ENCODE data around the gene NR3C2. TPM values are rescaled to one million over a fixed set of nuclear protein-coding genes. Genes with fewer than 3 reads are reported as not detected.

NR3C2 gene
- total and polyA plus RNA-seq, 8 donors: 2.0 to 36.4 (median 16.9) TPM

GRCh38 chr4:148159793-148160192, 282.4 kb downstream of the NR3C2 start:
- no peaks in the 10 kb centered on the region for H3K27me3 ChIP-seq
- no peak overlapping the region for H3K27ac ChIP-seq
- H3K9me3 ChIP-seq: no peaks in the 10 kb centered on the region
- intact Hi-C loops (cut with DNase I; ENCODE audit: low total_unique reads): no loop called here
- WGBS, 5 donors: 33 to 59% (median 50%) methylated on average over 1 of the region's 1 CpG
- no peak for TF ChIP-seq CTCF (IDR thresholded peaks at IDR 0.05)
- TF ChIP-seq POLR2AphosphoS5 (IDR thresholded peaks at IDR 0.05): no peak
- no peak for TF ChIP-seq EP300 (IDR thresholded peaks at IDR 0.05)
- DNase-seq: no peak
- peaks cover 0 to 15% (median 3%) of the 10 kb centered on the region in 4 donors for H3K4me1 ChIP-seq
- no peaks in the 10 kb centered on the region for H3K36me3 ChIP-seq
- H3K4me3 ChIP-seq: no peak overlapping the region

GRCh38 chr4:148154769-148155168, 287.4 kb downstream of the NR3C2 start:
- TF ChIP-seq POLR2AphosphoS5 (IDR thresholded peaks at IDR 0.05): no peak
- no peak for TF ChIP-seq CTCF (IDR thresholded peaks at IDR 0.05)
- no peak for TF ChIP-seq EP300 (IDR thresholded peaks at IDR 0.05)
- no peak for TF ChIP-seq POLR2A (IDR thresholded peaks at IDR 0.05)
- DNase-seq: no peak
- Histone ChIP-seq H3K27ac (no peak overlapping the region), H3K4me1 (no peaks in the 10 kb centered on the region), H3K9me3 (no peaks in the 10 kb centered on the region), H3K4me3 (no peak overlapping the region), H3K36me3 (peaks cover 0 to 35% (median 15%) of the 10 kb centered on the region in 4 donors), H3K27me3 (no peaks in the 10 kb centered on the region)
- intact Hi-C loops (cut with DNase I; ENCODE audit: low total_unique reads): no loop called here
- 69 to 80% (median 75%) methylated on average over 6 of the region's 6 CpGs for WGBS, 5 donors

GRCh38 chr4:148152868-148153625, 289.2 kb downstream of the NR3C2 start:
- H3K27ac ChIP-seq: no peak overlapping the region
- TF ChIP-seq POLR2AphosphoS5 (IDR thresholded peaks at IDR 0.05): no peak
- TF ChIP-seq POLR2A (IDR thresholded peaks at IDR 0.05): no peak
- TF ChIP-seq CTCF (IDR thresholded peaks at IDR 0.05): no peak
- no peak for TF ChIP-seq EP300 (IDR thresholded peaks at IDR 0.05)
- no peaks in the 10 kb centered on the region for H3K4me1 ChIP-seq
- H3K27me3 ChIP-seq: no peaks in the 10 kb centered on the region
- H3K4me3 ChIP-seq: no peak overlapping the region
- WGBS, 5 donors: 95 to 99% (median 96%) methylated on average over 4 of the region's 4 CpGs
- no peaks in the 10 kb centered on the region for H3K9me3 ChIP-seq
- H3K36me3 ChIP-seq: peaks cover 0 to 35% (median 15%) of the 10 kb centered on the region in 4 donors
- intact Hi-C loops (cut with DNase I; ENCODE audit: low total_unique reads): no loop called here
- DNase-seq: no peak

- H3K27ac ChIP-seq: no peak overlapping the region
- H3K36me3 ChIP-seq: peaks cover 0 to 35% (median 15%) of the 10 kb centered on the region in 4 donors
- TF ChIP-seq POLR2AphosphoS5 (IDR thresholded peaks at IDR 0.05): no peak
- TF ChIP-seq EP300 (IDR thresholded peaks at IDR 0.05): no peak
- TF ChIP-seq CTCF (IDR thresholded peaks at IDR 0.05): no peak
- no peak for TF ChIP-seq POLR2A (IDR thresholded peaks at IDR 0.05)
- DNase-seq: no peak
- no peaks in the 10 kb centered on the region for H3K27me3 ChIP-seq
- H3K4me1 ChIP-seq: no peaks in the 10 kb centered on the region
- H3K4me3 ChIP-seq: no peak overlapping the region
- H3K9me3 ChIP-seq: no peaks in the 10 kb centered on the region
- intact Hi-C loops (cut with DNase I; ENCODE audit: low total_unique reads): no loop called here
- WGBS, 5 donors: 68 to 88% (median 86%) methylated on average over 4 of the region's 4 CpGs
Observed at GRCh38 chr4:148151806-148152205, 290.4 kb downstream of the NR3C2 start.

Measured in stomach (tissue), 9 donors.